Measurements from ENCODE around the gene FUCA1.
A peak's percentile ranks its signal among the peaks of the same experiment; 100 is the strongest.

The FUCA1 gene

DNA sequence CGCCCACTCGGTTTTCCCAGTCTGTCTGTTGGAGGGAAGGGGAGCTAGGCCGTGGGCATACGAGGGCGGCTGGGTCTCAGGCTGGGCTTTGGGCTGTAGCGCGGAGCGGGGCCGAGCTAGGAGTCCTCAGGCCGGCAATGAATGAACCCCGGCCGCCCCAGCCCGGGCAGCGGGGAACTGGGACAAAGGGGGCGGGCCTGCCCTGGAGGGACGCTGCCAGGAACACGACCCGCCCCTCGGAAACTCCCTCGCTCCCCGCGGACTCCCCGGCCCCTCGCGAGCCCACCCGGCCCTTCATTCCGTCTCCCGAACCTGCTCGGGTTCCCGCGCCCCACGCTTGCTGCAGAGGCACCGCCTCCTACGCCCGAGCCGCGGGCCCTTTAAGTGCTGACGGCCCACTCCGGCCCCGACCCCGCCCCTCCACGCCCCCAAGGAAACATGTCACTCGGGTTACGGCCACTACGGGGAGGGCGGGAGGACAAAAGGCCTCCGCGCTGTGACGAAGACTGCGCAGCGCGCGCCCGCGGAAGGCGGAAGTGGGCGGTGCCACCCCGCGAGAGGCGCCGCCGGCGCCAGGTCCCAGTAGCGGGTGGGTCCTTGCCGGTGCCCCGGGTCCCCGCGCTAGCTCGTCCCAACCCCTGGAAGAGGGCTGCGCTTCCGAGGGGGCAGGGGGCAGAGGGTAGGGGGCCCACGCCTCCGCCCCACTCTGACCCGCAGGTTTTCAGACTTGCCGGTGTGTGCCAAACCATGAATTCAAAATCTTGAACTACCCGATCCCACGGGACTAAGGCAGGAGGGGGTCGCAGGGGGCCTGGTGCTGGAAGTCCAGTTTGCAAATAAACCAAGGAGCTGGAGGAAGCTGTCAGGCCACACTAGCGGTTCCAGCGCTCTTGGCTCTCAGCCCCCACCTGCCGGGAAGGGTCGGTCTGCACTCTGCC lies 67.4 kb downstream of the FUCA1 start, which contains the start of gene GALE:
TSS of gene GALE (minus strand) at position 355 of the 938 bp plus-strand sequence. CDS start 1,747 bp downstream, outside the sequence.
- DNase-seq: peak; percentile 90 to 95 (median 94)

DNA sequence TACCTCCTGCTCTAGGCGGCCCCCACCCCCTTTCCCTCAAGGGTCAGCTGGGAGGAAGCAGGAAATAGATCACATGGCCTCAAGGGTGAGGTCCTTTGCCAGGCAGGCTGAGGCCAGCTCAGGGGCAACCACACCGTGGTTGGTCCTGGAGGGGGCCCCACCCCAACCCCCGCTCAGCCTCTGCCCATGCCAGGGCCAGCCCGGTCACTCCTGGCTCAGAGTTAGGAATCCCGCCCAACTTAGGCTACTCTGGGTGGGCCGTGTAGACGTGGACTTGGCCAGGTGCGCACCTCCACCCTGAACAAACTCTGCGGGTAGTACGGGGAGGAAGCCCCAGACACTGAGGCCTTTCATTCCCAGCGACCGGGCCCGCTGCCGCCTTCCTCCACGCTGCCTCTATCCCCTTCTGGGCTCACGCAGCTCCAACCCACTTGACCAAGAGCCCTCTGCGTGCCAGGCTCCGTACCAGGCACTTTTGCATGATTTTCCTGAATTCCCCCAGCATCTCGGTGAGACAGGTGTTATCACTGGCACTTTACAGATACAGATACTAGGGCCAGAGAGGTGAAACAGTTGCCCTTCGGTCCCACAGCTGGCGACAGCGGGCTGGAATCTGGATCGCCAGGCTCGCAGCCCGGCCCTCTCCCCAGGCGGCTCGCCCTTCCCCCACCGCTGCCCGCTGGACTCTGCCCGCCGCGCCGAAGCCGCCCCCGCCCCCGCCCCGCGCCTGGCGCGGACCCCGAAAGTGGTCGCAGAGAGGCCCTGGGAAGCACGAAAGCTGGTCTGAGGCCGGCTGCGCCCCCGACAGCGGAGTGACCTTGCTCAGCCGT lies 68.3 kb downstream of the FUCA1 start:
- peak in 1 of 6 experiments; percentile 11 for DNase-seq

DNA sequence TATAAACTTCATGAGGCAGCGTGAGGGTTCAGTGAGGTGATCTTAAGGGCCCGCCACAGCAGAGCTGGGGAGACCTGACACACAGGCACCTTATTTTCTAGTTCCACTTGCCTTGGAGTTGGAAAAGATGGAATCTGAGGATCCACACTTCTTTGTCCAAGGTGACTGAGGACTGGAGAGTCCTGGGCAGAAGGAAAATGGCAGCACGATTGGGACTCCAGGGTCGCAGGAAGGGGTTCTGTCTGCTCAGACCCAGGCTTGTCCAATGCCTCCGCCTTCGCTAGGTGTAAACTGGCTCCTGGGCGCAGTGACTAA lies 68.9 kb downstream of the FUCA1 start:
- DNase-seq: no peak

- DNase-seq: no peak
Measured at GRCh38 chr1:23798662-23799142, 69.4 kb downstream of the FUCA1 start.

DNA sequence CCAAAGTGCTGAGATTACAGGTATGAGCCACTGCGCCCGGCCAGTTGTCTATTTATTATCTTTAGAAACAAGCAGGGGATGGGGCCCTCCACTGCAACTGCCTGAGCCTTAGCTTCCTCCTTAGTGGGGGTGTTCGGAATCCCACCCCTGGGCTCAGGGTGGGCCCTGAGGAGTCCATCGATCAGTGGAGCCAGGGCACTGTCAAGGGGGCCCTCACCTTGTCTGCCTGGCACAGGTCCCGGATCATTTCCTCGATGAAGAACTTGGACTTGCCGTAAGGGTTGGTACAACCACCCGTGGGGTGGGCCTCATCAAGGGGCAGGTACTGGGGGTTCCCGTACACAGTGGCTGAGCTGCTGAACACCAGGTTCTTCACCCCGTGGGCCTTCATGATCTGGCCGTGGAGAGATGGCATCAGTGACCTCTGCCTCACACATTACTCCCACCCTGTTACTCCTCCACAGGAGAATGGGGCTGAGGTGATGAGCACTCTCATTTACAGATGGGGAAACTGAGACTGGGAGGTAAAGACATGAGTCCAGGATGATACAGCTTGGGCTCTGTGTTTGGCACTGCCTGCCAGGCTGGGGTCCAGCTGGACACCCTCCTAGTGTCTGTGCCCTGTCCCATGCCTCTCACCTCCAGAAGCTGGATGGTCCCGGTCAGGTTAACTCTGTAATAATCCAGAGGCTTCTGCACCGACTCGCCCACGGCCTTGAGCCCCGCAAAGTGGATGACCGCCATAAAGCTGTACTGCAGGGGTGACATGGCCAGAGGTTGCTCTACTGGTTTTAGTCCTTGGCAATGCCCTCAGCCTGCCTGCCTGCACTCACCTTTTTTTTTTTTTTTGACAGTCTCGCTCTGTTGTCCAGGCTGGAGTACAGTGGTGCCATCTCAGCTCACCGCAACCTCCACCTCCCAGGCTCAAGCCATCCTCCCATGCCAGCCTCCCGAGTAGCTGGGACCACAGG lies 70.3 kb downstream of the FUCA1 start:
- DNase-seq: no peak

GRCh38 chr1:23796466-23797271 lies 71.4 kb downstream of the FUCA1 start:
- DNase-seq: no peak

DNA sequence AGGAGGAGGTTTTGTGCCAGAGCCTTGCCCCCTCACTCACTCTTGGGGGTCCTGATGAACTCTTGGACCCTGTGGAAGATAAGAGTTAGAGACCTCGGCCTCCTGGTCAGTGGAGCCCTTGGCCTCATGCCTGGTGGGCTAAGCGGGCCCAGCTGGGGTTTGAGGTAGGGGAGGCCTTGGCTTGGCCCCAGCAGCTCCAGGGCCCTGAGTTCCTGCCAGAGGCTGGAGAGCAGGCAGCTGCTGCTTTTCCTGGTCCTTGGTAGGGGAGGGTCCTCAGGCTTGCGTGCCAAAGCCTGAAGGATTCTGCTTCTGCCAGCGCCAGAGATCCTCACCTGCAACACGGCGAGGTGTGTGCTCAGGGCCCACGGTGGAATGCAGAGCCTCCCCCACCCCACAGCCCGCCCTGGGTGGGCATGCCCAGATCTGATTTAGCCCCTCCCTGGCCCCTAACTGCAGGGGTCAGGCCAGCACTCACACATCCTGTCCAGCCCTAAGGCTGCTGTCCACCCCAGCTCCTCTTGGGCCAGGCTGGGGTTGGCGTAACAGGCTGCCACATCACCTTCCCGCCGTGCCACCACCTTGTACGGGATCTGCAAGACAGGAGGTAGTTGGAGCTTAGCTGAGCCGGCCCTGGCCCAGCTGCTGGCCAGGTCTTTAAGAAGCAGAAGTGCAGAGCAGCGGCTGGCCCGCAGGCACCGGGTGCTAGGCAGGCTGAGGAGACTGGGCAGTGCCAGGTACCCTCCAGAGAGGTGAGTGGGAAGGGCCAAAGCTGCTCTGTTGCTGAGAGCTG lies 72.2 kb downstream of the FUCA1 start:
- no peak for DNase-seq
